Measurements from ENCODE around the gene USP11. TPM values are rescaled to one million over a fixed set of nuclear protein-coding genes. Genes with fewer than 3 reads are reported as not detected.

Gene USP11
- total RNA-seq, 3 donors from 2014 or later, result 23.9 to 51.6 (median 27.7) TPM

DNA sequence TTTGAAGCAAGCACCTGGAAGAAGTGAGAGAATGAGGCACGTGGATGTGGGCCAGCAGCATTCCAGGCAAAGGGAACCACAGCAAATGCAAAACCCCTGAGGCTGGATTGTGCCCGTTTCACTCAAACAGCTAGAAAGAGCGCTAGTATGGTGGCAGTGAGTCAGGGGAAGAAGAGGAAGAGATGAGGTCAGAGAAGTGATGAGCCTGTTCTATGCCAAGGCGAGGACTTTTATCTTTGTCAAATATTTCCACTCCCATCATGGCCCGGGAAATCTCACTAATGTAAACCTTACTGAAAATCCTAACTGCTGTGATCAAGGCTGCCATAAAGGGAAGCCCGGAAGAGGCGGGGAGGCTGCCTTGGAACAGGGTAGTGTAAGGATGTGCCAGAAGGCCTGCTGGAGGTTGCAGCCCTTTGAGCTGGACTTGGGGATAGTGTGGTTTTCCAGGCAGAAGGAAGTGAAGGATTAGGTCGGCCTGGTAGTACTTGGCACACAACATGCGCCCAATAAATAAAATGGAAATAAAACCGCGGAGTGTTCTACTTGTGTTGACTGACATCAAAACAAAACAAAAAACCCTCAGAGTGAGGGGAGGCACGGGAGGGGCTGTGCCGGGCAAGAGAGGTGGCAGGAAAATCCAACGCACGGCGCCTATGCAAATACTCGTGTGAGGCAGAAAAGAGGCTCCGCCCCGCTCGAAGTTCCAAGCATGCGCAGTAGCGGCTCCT, 15.5 kb upstream of the USP11 start:
- H3K4me1 ChIP-seq (ENCODE audit: low read depth), result peaks cover 4% of the 10 kb centered on the region
- ATAC-seq (peak; percentile 22), DNase-seq (peak in 1 of 3 donors; percentile 57)
- H3K4me3 ChIP-seq, result no peak overlapping the region
- no peaks in the 10 kb centered on the region for H3K9me3 ChIP-seq
- TF ChIP-seq, protein P1, sequence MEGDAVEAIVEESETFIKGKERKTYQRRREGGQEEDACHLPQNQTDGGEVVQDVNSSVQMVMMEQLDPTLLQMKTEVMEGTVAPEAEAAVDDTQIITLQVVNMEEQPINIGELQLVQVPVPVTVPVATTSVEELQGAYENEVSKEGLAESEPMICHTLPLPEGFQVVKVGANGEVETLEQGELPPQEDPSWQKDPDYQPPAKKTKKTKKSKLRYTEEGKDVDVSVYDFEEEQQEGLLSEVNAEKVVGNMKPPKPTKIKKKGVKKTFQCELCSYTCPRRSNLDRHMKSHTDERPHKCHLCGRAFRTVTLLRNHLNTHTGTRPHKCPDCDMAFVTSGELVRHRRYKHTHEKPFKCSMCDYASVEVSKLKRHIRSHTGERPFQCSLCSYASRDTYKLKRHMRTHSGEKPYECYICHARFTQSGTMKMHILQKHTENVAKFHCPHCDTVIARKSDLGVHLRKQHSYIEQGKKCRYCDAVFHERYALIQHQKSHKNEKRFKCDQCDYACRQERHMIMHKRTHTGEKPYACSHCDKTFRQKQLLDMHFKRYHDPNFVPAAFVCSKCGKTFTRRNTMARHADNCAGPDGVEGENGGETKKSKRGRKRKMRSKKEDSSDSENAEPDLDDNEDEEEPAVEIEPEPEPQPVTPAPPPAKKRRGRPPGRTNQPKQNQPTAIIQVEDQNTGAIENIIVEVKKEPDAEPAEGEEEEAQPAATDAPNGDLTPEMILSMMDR (IDR thresholded peaks at IDR 0.05), result no peak
- intact Hi-C loops (cut with DNase I, micrococcal nuclease), result no loop called here
- no peaks in the 10 kb centered on the region for H3K36me3 ChIP-seq (ENCODE audit: low read depth)

- DNase-seq (peak; percentile 93 to 99 (median 96)), ATAC-seq (peak; percentile 87)
- TF ChIP-seq, protein P1 (IDR thresholded peaks at IDR 0.05), result no peak
- Histone ChIP-seq H3K4me3 (no peak overlapping the region), H3K4me1 (ENCODE audit: low read depth) (peaks cover 4% of the 10 kb centered on the region), H3K36me3 (ENCODE audit: low read depth) (no peaks in the 10 kb centered on the region), H3K9me3 (no peaks in the 10 kb centered on the region)
- intact Hi-C loops (cut with DNase I, micrococcal nuclease), result no loop called here
Measured at GRCh38 chrX:47217852-47218279, 14.9 kb upstream of the USP11 start.

DNA sequence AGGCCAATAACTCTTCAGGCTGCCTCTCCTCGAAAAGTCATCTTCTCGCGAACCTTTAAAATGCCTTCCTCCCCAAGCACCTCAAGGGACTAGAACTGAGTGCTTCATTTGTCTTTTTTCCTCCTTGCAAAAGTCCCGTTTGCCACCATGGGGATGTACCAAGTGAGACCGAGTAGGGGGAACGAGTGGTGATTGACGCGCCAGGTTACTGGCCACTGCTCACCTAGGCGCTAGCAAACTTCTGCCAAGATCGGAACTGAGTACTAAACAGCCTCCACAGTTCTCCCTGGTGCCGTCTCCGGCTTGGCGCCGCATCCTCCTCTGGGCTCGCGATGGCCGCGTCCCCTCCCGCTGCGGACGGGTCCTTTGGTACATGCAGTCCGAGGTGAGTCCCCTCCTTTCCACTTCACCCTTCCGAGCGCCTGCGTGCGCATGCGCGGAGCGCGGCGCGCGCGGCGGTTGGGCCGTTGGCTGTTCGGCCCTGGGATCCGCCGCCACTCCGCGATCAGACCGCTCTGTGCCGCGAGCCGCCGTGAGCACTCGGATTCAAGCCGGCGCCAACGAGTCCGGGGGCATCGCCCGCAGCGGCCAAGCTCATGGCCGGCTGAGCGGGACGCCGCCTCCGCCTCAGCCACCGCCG, 14.4 kb upstream of the USP11 start, which contains the start of gene CDK16:
TSS of gene CDK16 (plus strand) at position 402 of the 640 bp plus-strand sequence. CDS start 4,877 bp downstream, outside the sequence.
- TF ChIP-seq, protein P1 (IDR thresholded peaks at IDR 0.05), result no peak
- Histone ChIP-seq H3K4me3 (peak within 1 kb of the TSS; percentile 83), H3K36me3 (ENCODE audit: low read depth) (peaks cover 2% of the 10 kb centered on the region), H3K9me3 (no peaks in the 10 kb centered on the region), H3K4me1 (ENCODE audit: low read depth) (peaks cover 4% of the 10 kb centered on the region)
- ATAC-seq, result peak; percentile 76
- intact Hi-C loops (cut with DNase I, micrococcal nuclease), result no loop called here
- DNase-seq, result peak; percentile 68 to 90 (median 81)

DNA sequence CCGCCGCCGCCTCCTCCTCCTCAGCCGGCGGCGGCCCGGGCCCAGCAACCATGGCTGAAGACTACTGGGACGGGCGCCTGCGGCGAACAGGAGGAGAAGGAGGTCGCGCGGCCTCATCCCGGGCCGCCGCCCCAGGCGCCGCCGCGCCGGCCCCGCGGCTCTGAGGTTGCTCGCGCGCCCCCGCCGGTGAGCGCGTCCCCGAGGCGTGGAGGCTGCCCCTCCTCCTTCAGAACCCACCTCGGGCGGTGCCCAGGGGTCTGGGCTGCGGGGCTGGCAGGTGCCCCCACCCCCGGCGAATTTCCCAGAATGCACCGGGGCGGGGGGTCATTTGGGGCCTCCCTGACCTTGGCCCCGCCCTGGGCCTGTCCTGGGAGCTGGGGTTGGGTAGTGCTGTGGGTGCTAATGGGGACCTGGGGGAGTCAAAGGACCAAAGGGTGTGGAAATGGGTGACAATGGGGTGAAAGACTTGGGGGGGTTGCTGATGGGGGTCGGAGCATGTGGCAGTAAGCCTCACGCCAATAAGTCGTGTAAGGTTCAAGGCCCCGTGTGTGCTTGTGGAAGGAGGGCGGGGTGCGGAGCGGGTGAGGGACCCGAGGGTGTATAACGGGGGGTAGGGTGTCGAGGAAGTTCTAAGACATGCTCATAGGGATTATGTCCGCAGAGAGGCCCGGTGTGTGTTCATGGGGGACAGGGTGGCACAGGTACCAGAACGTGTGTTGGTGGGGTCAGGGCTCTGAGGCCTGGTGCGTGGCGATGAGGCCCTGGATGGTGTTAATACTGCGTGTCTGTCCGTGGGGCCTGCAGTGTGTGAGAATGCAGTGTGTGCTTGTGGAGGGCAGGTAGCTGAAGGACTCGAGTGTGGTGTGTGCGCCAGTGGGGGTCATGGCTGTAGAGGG, 13.6 kb upstream of the USP11 start:
- peaks cover 4% of the 10 kb centered on the region for H3K4me1 ChIP-seq (ENCODE audit: low read depth)
- TF ChIP-seq, protein P1 (IDR thresholded peaks at IDR 0.05), result no peak
- intact Hi-C loops (cut with DNase I, micrococcal nuclease), result no loop called here
- peak overlapping the region; percentile 83 for H3K4me3 ChIP-seq
- H3K9me3 ChIP-seq, result no peaks in the 10 kb centered on the region
- DNase-seq (peak; percentile 63 to 83 (median 79)), ATAC-seq (peak; percentile 5)
- peaks cover 4% of the 10 kb centered on the region for H3K36me3 ChIP-seq (ENCODE audit: low read depth)

- Histone ChIP-seq H3K4me1 (ENCODE audit: low read depth) (peaks cover 4% of the 10 kb centered on the region), H3K9me3 (no peaks in the 10 kb centered on the region), H3K36me3 (ENCODE audit: low read depth) (peaks cover 4% of the 10 kb centered on the region), H3K4me3 (no peak overlapping the region)
- no peak for ATAC-seq
- DNase-seq, result no peak
- intact Hi-C loops (cut with DNase I, micrococcal nuclease), result no loop called here
- TF ChIP-seq, protein P1 (IDR thresholded peaks at IDR 0.05), result no peak
Measured at GRCh38 chrX:47221756-47222155, 11.1 kb upstream of the USP11 start.

Measured in mucosa of descending colon (tissue), 3 donors.